ENCODE data around the gene F2RL3. TPM values are rescaled to one million over a fixed set of nuclear protein-coding genes. Genes with fewer than 3 reads are reported as not detected.

The F2RL3 gene
- total and polyA plus RNA-seq, 9 of the 15 experiments (the other 6 are each of a cell fraction or from before 2014, with no cell fraction given), result 1.4 to 27.6 (median 11.9) TPM

DNA sequence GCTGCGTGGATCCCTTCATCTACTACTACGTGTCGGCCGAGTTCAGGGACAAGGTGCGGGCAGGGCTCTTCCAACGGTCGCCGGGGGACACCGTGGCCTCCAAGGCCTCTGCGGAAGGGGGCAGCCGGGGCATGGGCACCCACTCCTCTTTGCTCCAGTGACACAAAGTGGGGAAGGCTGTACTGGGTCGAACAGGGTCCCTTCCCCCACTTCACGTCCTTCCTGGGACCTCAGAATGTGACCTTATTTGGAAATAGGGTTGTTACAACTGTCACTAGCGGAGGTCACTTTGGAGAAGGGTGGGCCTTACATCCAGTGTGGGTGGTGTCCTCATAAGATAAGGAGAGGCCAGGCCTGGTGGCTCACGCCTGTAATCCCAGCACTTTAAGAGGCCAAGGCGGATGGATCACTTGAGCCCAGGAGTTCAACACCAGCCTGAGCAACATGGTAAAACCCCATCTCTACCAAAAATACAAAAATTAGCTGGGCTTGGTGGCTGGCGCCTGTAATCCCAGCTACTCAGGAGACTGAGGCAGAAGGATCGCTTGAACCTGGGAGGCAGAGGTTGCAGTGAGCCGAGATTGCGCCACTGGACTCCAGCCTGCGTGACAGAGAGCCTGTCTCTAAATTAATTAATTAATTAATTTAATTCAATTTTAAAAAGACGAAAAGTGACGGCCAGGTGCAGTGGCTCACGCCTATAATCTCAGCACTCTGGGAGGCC, 1.8 kb downstream of the F2RL3 start (continued):
- TF ChIP-seq, protein P1, sequence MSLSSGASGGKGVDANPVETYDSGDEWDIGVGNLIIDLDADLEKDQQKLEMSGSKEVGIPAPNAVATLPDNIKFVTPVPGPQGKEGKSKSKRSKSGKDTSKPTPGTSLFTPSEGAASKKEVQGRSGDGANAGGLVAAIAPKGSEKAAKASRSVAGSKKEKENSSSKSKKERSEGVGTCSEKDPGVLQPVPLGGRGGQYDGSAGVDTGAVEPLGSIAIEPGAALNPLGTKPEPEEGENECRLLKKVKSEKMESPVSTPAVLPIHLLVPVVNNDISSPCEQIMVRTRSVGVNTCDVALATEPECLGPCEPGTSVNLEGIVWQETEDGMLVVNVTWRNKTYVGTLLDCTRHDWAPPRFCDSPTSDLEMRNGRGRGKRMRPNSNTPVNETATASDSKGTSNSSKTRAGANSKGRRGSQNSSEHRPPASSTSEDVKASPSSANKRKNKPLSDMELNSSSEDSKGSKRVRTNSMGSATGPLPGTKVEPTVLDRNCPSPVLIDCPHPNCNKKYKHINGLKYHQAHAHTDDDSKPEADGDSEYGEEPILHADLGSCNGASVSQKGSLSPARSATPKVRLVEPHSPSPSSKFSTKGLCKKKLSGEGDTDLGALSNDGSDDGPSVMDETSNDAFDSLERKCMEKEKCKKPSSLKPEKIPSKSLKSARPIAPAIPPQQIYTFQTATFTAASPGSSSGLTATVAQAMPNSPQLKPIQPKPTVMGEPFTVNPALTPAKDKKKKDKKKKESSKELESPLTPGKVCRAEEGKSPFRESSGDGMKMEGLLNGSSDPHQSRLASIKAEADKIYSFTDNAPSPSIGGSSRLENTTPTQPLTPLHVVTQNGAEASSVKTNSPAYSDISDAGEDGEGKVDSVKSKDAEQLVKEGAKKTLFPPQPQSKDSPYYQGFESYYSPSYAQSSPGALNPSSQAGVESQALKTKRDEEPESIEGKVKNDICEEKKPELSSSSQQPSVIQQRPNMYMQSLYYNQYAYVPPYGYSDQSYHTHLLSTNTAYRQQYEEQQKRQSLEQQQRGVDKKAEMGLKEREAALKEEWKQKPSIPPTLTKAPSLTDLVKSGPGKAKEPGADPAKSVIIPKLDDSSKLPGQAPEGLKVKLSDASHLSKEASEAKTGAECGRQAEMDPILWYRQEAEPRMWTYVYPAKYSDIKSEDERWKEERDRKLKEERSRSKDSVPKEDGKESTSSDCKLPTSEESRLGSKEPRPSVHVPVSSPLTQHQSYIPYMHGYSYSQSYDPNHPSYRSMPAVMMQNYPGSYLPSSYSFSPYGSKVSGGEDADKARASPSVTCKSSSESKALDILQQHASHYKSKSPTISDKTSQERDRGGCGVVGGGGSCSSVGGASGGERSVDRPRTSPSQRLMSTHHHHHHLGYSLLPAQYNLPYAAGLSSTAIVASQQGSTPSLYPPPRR (CRISPR knock-in tag; IDR thresholded peaks at IDR 0.05; ENCODE audit: borderline replicate concordance), result no peak
- TF ChIP-seq, protein P2, sequence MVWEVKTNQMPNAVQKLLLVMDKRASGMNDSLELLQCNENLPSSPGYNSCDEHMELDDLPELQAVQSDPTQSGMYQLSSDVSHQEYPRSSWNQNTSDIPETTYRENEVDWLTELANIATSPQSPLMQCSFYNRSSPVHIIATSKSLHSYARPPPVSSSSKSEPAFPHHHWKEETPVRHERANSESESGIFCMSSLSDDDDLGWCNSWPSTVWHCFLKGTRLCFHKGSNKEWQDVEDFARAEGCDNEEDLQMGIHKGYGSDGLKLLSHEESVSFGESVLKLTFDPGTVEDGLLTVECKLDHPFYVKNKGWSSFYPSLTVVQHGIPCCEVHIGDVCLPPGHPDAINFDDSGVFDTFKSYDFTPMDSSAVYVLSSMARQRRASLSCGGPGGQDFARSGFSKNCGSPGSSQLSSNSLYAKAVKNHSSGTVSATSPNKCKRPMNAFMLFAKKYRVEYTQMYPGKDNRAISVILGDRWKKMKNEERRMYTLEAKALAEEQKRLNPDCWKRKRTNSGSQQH (CRISPR knock-in tag; IDR thresholded peaks at IDR 0.05), result no peak
- TF ChIP-seq SP2 (IDR thresholded peaks at IDR 0.05; ENCODE audit: extremely low read depth, low read depth, low read length, poor library complexity, severe bottlenecking), result no peak
- TF ChIP-seq, protein P3, sequence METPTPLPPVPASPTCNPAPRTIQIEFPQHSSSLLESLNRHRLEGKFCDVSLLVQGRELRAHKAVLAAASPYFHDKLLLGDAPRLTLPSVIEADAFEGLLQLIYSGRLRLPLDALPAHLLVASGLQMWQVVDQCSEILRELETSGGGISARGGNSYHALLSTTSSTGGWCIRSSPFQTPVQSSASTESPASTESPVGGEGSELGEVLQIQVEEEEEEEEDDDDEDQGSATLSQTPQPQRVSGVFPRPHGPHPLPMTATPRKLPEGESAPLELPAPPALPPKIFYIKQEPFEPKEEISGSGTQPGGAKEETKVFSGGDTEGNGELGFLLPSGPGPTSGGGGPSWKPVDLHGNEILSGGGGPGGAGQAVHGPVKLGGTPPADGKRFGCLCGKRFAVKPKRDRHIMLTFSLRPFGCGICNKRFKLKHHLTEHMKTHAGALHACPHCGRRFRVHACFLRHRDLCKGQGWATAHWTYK (CRISPR knock-in tag; IDR thresholded peaks at IDR 0.05), result no peak; the same call in none of the 2 replicates
- TF ChIP-seq RBM34 (IDR thresholded peaks at IDR 0.05; ENCODE audit: borderline replicate concordance, insufficient read depth, low read length), result no peak
- TF ChIP-seq CTBP1 (IDR thresholded peaks at IDR 0.05; ENCODE audit: borderline replicate concordance), result no peak
- TF ChIP-seq, protein P4, sequence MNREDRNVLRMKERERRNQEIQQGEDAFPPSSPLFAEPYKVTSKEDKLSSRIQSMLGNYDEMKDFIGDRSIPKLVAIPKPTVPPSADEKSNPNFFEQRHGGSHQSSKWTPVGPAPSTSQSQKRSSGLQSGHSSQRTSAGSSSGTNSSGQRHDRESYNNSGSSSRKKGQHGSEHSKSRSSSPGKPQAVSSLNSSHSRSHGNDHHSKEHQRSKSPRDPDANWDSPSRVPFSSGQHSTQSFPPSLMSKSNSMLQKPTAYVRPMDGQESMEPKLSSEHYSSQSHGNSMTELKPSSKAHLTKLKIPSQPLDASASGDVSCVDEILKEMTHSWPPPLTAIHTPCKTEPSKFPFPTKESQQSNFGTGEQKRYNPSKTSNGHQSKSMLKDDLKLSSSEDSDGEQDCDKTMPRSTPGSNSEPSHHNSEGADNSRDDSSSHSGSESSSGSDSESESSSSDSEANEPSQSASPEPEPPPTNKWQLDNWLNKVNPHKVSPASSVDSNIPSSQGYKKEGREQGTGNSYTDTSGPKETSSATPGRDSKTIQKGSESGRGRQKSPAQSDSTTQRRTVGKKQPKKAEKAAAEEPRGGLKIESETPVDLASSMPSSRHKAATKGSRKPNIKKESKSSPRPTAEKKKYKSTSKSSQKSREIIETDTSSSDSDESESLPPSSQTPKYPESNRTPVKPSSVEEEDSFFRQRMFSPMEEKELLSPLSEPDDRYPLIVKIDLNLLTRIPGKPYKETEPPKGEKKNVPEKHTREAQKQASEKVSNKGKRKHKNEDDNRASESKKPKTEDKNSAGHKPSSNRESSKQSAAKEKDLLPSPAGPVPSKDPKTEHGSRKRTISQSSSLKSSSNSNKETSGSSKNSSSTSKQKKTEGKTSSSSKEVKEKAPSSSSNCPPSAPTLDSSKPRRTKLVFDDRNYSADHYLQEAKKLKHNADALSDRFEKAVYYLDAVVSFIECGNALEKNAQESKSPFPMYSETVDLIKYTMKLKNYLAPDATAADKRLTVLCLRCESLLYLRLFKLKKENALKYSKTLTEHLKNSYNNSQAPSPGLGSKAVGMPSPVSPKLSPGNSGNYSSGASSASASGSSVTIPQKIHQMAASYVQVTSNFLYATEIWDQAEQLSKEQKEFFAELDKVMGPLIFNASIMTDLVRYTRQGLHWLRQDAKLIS (CRISPR knock-in tag; IDR thresholded peaks at IDR 0.05), result no peak
- TF ChIP-seq ZFP30 (CRISPR knock-in tag; IDR thresholded peaks at IDR 0.05; ENCODE audit: borderline replicate concordance), result no peak
- TF ChIP-seq, protein P5, sequence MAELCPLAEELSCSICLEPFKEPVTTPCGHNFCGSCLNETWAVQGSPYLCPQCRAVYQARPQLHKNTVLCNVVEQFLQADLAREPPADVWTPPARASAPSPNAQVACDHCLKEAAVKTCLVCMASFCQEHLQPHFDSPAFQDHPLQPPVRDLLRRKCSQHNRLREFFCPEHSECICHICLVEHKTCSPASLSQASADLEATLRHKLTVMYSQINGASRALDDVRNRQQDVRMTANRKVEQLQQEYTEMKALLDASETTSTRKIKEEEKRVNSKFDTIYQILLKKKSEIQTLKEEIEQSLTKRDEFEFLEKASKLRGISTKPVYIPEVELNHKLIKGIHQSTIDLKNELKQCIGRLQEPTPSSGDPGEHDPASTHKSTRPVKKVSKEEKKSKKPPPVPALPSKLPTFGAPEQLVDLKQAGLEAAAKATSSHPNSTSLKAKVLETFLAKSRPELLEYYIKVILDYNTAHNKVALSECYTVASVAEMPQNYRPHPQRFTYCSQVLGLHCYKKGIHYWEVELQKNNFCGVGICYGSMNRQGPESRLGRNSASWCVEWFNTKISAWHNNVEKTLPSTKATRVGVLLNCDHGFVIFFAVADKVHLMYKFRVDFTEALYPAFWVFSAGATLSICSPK (IDR thresholded peaks at IDR 0.05; ENCODE audit: borderline replicate concordance), result no peak
- 0 out of 2 replicates have a peak, but pooled peaks have one; percentile 6 for TF ChIP-seq PHB2 (IDR thresholded peaks at IDR 0.05; ENCODE audit: low read depth)
- TF ChIP-seq KLF10 (CRISPR knock-in tag; IDR thresholded peaks at IDR 0.05), result no peak
- peak; percentile 68 for TF ChIP-seq NCOR1 (IDR thresholded peaks at IDR 0.05)
- peak; percentile 56 for TF ChIP-seq CXXC5 (CRISPR knock-in tag; IDR thresholded peaks at IDR 0.05)
